HepG2 (cell line): ENCODE results near the gene UNC93A. TPM values are rescaled to one million over a fixed set of nuclear protein-coding genes. Genes with fewer than 3 reads are reported as not detected.

Experiments used
- ATAC-seq: fragments of 200-7000 bp; cut with Tn5 transposase; 3 replicates; pipeline ENCODE4 v1.9.1; 2020; ENCODE audit warnings: mild to moderate bottlenecking, moderate library complexity
- BruUV-seq: library from RNA; stranded (reverse); fragments of 400-500 nt; replicated peaks from 2 replicates; lab custom pipeline; 2021; lab: Mats Ljungman, UMichigan
- CTCF ChIA-PET: fragments of 300-600 bp; formaldehyde crosslinking; extraction: SDS; loops from one replicate; lab custom pipeline; 2021; ENCODE audit warnings: low total read pairs, inconsistent platforms, low intra/inter-chr PET ratio; lab: Yijun Ruan, JAX
- POLR2A ChIA-PET: fragments of 350-600 bp; sonication (Branson Sonifier 250); formaldehyde crosslinking; loops from one replicate; lab custom pipeline; 2020; ENCODE audit warnings: antibody characterized with exemption, inconsistent platforms; lab: Yijun Ruan, JAX
- DNase-seq: peaks from one replicate; pipeline ENCODE4 v3.0.0-alpha.2; 2015; ENCODE audit warnings: low spot score
- FAIRE-seq: peaks from 3 replicates; lab custom pipeline; 2011; peaks lifted over from hg19 to GRCh38; lab: Jason Lieb, UNC
- H2AFZ ChIP-seq: one replicate; pipeline ENCODE4 v1.6.1; 2011; ENCODE audit warnings: low read length, inconsistent platforms
- H3K27ac ChIP-seq: fragments of 300-600 bp; 3 replicates; pipeline ENCODE4 v1.8.0; 2011; ENCODE audit warnings: mixed run types, mild to moderate bottlenecking, mixed read lengths, low read length, inconsistent platforms; ENCODE audit not compliant: insufficient read depth; ENCODE audit errors: extremely low read length
- H3K27me3 ChIP-seq, 2 experiments: fragments of 200-600 bp in 1 of 2; 2 replicates in 1 of 2; 3 replicates in 1 of 2; pipeline versions ENCODE4 v1.6.0 to v1.8.0; 2011; ENCODE audit warnings: low read length in 2 of 2, mild to moderate bottlenecking in 2 of 2, moderate library complexity in 2 of 2, inconsistent platforms in 1 of 2; ENCODE audit not compliant: insufficient read depth in 2 of 2, control insufficient read depth in 1 of 2
- H3K36me3 ChIP-seq, 2 experiments: fragments of 200-600 bp in 1 of 2; replicated peaks in 1 of 2; 2 replicates in 1 of 2; 3 replicates in 1 of 2; pipeline versions ENCODE4 v1.5.1 to v1.8.0; 2011; ENCODE audit warnings: low read length in 2 of 2, inconsistent platforms in 1 of 2; ENCODE audit not compliant: insufficient read depth in 2 of 2, control insufficient read depth in 1 of 2
- H3K4me1 ChIP-seq: 2 replicates; pipeline ENCODE4 v1.5.1; 2012; ENCODE audit warnings: low read length, inconsistent platforms; ENCODE audit not compliant: insufficient read depth
- H3K4me2 ChIP-seq: 2 replicates; pipeline ENCODE4 v1.6.0; 2011; ENCODE audit warnings: low read depth, low read length, inconsistent platforms
- H3K4me3 ChIP-seq, 3 experiments: fragments of 200-600 bp in 1 of 3; sonication (generic), shearing (Covaris generic) in 1 of 3; replicated peaks in 1 of 3; 2 replicates each; pipeline ENCODE4 v1.5.1; 2011 to 2016; ENCODE audit warnings: low read length in 3 of 3, inconsistent platforms in 2 of 3, low read depth in 2 of 3, mild to moderate bottlenecking in 2 of 3, control low read depth in 1 of 3, mixed read lengths in 1 of 3; ENCODE audit not compliant: insufficient read depth in 1 of 3
- H3K79me2 ChIP-seq: one replicate; pipeline ENCODE4 v1.6.1; 2011; ENCODE audit warnings: low read length, inconsistent platforms; ENCODE audit not compliant: insufficient read depth
- H3K9ac ChIP-seq: 2 replicates; pipeline ENCODE4 v1.6.0; 2011; ENCODE audit warnings: mild to moderate bottlenecking, low read depth, low read length, inconsistent platforms; ENCODE audit not compliant: insufficient read depth
- H3K9me3 ChIP-seq: 2 replicates; pipeline ENCODE4 v1.5.1; 2012; ENCODE audit warnings: mild to moderate bottlenecking, low read length
- H4K20me1 ChIP-seq: 2 replicates; pipeline ENCODE4 v1.6.0; 2011; ENCODE audit warnings: inconsistent platforms, mild to moderate bottlenecking, low read length, moderate library complexity; ENCODE audit not compliant: insufficient read depth
- AFF4 ChIP-seq: sonication (generic); formaldehyde crosslinking; IDR thresholded peaks from 2 replicates; pipeline ENCODE4 v1.4.0; 2020; ENCODE audit warnings: missing genetic modification reagents
- DNMT3B ChIP-seq: conservative IDR thresholded peaks from 2 replicates; pipeline ENCODE4 v1.6.1; 2016; ENCODE audit warnings: missing biosample characterization, control low read depth
- POGZ ChIP-seq: sonication (generic); formaldehyde crosslinking; IDR thresholded peaks from 2 replicates; pipeline ENCODE4 v1.4.0; 2020; ENCODE audit warnings: mild to moderate bottlenecking, missing genetic modification reagents
- RAD21 ChIP-seq: fragments of 450-650 bp; formaldehyde crosslinking; IDR thresholded peaks from 2 replicates; pipeline ENCODE4 v1.5.0; 2020; ENCODE audit warnings: mild to moderate bottlenecking
- ZNF687 ChIP-seq: sonication (generic); formaldehyde crosslinking; IDR thresholded peaks from 2 replicates; pipeline ENCODE4 v1.5.1; 2020; ENCODE audit warnings: mild to moderate bottlenecking, missing genetic modification reagents, moderate library complexity
- WGBS: methylation state at CpG from one replicate; pipeline ENCODE4 v1.1.6; 2017; ENCODE audit warnings: low lambda C conversion rate; 5-methylcytosine and 5-hydroxymethylcytosine counted together
- in situ Hi-C: cut with HindIII; loops from 2 replicates; pipeline ENCODE4 v1.10.0; 2017; ENCODE audit warnings: low pct_unique_long_range_greater_than_20kb; ENCODE audit not compliant: extremely low pct_ligation_motif_present
- intact Hi-C: fragments of 100-400 bp; cut with micrococcal nuclease; formaldehyde crosslinking; loops from one replicate; pipeline ENCODE4 v1.10.0; 2022; ENCODE audit not compliant: unreplicated experiment
- polyA plus RNA-seq, 8 experiments: library from polyadenylated mRNA; depleted of rRNA in 3 of 8; stranded (reverse) in 7 of 8; unstranded in 1 of 8; fragments of >200 nt; fragmentation: Illumina TruSeq in 4 of 8; extraction: Trizol in 4 of 8; gene quantifications; 2 replicates each; pipeline versions ENCODE4 v1.2.1 to v1.2.3, GENCODE V29; 2011 to 2016; ENCODE audit warnings: low read depth in 4 of 8, missing spikeins in 1 of 8, mixed read lengths in 1 of 8; ENCODE audit not compliant: insufficient read depth in 1 of 8
- total RNA-seq, 5 experiments: library from RNA; depleted of rRNA; stranded (reverse); fragments of >200 nt; fragmentation: Illumina TruSeq; extraction: Trizol; gene quantifications; 2 replicates each; pipeline ENCODE4 v1.2.3, GENCODE V29; 2016; ENCODE audit warnings: low read depth in 1 of 5

The UNC93A gene
- total and polyA plus RNA-seq, 2 of the 13 experiments (the other 11 are each of a cell fraction or from before 2014, with no cell fraction given), result 11.0 to 42.7 TPM

DNA sequence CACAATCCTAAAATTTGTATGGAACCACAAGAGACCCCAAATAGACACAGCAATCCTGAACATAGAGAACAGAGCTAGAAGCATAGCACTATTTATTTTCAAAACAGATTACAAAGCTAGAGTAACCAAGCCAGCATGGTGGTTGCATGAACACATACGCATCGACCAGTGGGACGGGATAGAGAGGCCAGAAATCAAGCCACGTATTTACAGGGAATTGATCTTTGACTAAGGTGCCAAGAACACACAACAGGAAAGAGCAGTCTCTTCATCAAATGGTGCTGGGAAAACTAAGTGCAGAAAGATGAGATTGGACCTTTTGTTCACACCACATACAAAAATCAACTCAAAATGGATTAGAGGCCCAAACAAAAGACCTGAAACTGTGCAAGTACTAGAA is 54.8 kb downstream of the UNC93A start:
- H3K27me3 ChIP-seq, result no peaks in the 10 kb centered on the region
- in situ Hi-C loops, result no loop called here

DNA sequence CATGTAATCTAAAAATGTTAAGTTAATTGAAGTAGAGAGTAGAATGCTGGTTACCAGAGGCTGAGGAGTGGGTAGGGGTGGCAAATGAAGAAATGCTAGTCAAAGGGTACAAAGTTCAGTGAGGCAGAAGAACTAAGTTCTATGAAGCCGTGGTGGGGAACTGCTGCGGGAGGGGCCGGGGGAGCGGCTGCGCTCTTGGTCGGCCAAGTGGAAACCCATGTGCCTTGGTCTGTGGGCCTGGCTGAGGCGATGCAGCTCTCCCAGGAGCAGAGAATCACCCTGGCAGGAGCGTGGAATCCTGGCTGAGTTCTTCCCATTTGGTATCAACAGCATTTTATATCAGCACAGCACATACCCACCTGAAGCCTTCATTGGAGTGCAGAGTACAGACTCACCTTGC is 56.1 kb downstream of the UNC93A start:
- CTCF ChIA-PET, result no interaction called here
- no peaks in the 10 kb centered on the region for H3K27me3 ChIP-seq
- BruUV-seq, result no TSS peak
- H2AFZ ChIP-seq, result no peak overlapping the region
- no peak for TF ChIP-seq AFF4
- TF ChIP-seq ZNF687 (CRISPR knock-in tag), result peak; percentile 35
- H3K4me3 ChIP-seq, result no peak overlapping the region
- H3K4me2 ChIP-seq, result no peak overlapping the region
- in situ Hi-C loops, result no loop called here
- DNase-seq (no peak), FAIRE-seq (no peak), ATAC-seq (no peak)
- WGBS, result 96% methylated on average over 8 of the region's 8 CpGs
- no peak overlapping the region for H3K9ac ChIP-seq
- no peaks in the 10 kb centered on the region for H3K79me2 ChIP-seq
- POLR2A ChIA-PET, result no interaction called here
- H3K36me3 ChIP-seq, result no peaks in the 10 kb centered on the region
- no peaks in the 10 kb centered on the region for H4K20me1 ChIP-seq
- peaks cover 74% of the 10 kb centered on the region for H3K4me1 ChIP-seq
- no peak overlapping the region for H3K27ac ChIP-seq
- intact Hi-C loops, result no loop called here
- H3K9me3 ChIP-seq, result no peaks in the 10 kb centered on the region

More for the DNA sequence above, 54.8 kb downstream of the UNC93A start:
- Histone ChIP-seq H4K20me1 (no peaks in the 10 kb centered on the region), H3K9ac (no peak overlapping the region), H3K4me2 (no peak overlapping the region), H3K4me1 (peaks cover 85% of the 10 kb centered on the region), H2AFZ (no peak overlapping the region), H3K9me3 (no peaks in the 10 kb centered on the region), H3K79me2 (no peaks in the 10 kb centered on the region), H3K27ac (no peak overlapping the region), H3K36me3 (no peaks in the 10 kb centered on the region), H3K4me3 (no peak overlapping the region)
- POLR2A ChIA-PET, result no interaction called here
- 95% methylated on average over 4 of the region's 4 CpGs for WGBS
- TF ChIP-seq DNMT3B (CRISPR knock-in tag), result no peak
- TF ChIP-seq RAD21 (CRISPR knock-in tag), result no peak
- 0 out of 2 replicates have a peak, but pooled peaks have one; percentile 16 for TF ChIP-seq POGZ
- BruUV-seq, result no TSS peak
- CTCF ChIA-PET, result no interaction called here
- no peak for DNase-seq
- no peak for FAIRE-seq
- ATAC-seq, result no peak
- intact Hi-C loops, result no loop called here
